A673 (cell line): Measurements from ENCODE around the gene SPSB3.

Experiments
- EZH2 ChIP-seq: fragments of 200-600 bp; sonication (generic); IDR thresholded peaks from 2 replicates; pipeline ENCODE4 v1.6.1; 2017; ENCODE audit warnings: borderline replicate concordance, low read depth, mild to moderate bottlenecking, mixed read lengths, antibody characterized with exemption, low read length; ENCODE audit not compliant: poor library complexity, severe bottlenecking
- TF ChIP-seq, protein P1 (sequence below): fragments of 300-800, 200-600 bp; sonication (generic); conservative IDR thresholded peaks from 2 replicates; pipeline ENCODE4 v1.5.1; 2017; ENCODE audit warnings: low read depth, mild to moderate bottlenecking, antibody characterized with exemption, low read length, moderate library complexity, mixed read lengths

GRCh38 chr16:1777375-1778199 is 4.8 kb downstream of the SPSB3 start:
- TF ChIP-seq, protein P1, sequence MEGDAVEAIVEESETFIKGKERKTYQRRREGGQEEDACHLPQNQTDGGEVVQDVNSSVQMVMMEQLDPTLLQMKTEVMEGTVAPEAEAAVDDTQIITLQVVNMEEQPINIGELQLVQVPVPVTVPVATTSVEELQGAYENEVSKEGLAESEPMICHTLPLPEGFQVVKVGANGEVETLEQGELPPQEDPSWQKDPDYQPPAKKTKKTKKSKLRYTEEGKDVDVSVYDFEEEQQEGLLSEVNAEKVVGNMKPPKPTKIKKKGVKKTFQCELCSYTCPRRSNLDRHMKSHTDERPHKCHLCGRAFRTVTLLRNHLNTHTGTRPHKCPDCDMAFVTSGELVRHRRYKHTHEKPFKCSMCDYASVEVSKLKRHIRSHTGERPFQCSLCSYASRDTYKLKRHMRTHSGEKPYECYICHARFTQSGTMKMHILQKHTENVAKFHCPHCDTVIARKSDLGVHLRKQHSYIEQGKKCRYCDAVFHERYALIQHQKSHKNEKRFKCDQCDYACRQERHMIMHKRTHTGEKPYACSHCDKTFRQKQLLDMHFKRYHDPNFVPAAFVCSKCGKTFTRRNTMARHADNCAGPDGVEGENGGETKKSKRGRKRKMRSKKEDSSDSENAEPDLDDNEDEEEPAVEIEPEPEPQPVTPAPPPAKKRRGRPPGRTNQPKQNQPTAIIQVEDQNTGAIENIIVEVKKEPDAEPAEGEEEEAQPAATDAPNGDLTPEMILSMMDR: no peak
- no peak for TF ChIP-seq EZH2
